Gastrocnemius medialis (tissue), 4 donors: ENCODE measurements around the gene CCDC134.

ENCODE experiments used
- CTCF ChIP-seq, 5 experiments: fragments of 450-650 bp in 3 of 5; fragments of 200-600 bp in 2 of 5; sonication (generic) in 2 of 5; IDR thresholded peaks in 4 of 5; conservative IDR thresholded peaks in 1 of 5; 1 replicate in 4 of 5; 2 replicates in 1 of 5; pipeline ENCODE4 v1.5.1; 2016 to 2019; ENCODE audit warnings: antibody characterized with exemption in 5 of 5, mild to moderate bottlenecking in 3 of 5, moderate library complexity in 3 of 5
- POLR2A ChIP-seq, 2 donors: fragments of 450-650 bp; IDR thresholded peaks; one replicate each; pipeline ENCODE4 v1.6.1; 2017; ENCODE audit warnings: antibody characterized with exemption in 2 of 2, mild to moderate bottlenecking in 2 of 2, moderate library complexity in 2 of 2

GRCh38 chr22:41787331-41787730 lies 13.1 kb upstream of the CCDC134 start:
- no peak for TF ChIP-seq CTCF (IDR thresholded peaks at IDR 0.05 in 4 of 5, conservative IDR thresholded peaks at IDR 0.05 in 1 of 5)
- TF ChIP-seq POLR2A (IDR thresholded peaks at IDR 0.05) = no peak
